Astrocyte (in vitro differentiated cells and primary cell): ENCODE measurements around the gene CNTROB. TPM values are rescaled to one million over a fixed set of nuclear protein-coding genes. Genes with fewer than 3 reads are reported as not detected.
A peak's percentile ranks its signal among the peaks of the same experiment; 100 is the strongest.

ENCODE experiments used
- DNase-seq: peaks from one replicate; pipeline ENCODE4 v3.0.0-alpha.2; 2010; ENCODE audit warnings: low read depth
- FAIRE-seq: peaks from 2 replicates; lab custom pipeline; 2011; peaks lifted over from hg19 to GRCh38; lab: Jason Lieb, UNC
- H2AFZ ChIP-seq: 2 replicates; pipeline ENCODE4 v1.6.0; 2012; ENCODE audit warnings: low read depth, low read length, inconsistent platforms
- H3K27ac ChIP-seq: 2 replicates; pipeline ENCODE4 v1.5.1; 2011; ENCODE audit warnings: low read depth, low read length, inconsistent platforms
- H3K27me3 ChIP-seq: 2 replicates; pipeline ENCODE4 v1.6.0; 2011; ENCODE audit warnings: low read length, inconsistent platforms; ENCODE audit not compliant: insufficient read depth
- H3K36me3 ChIP-seq: 2 replicates; pipeline ENCODE4 v1.5.1; 2011; ENCODE audit warnings: low read length, inconsistent platforms; ENCODE audit not compliant: insufficient read depth
- H3K4me1 ChIP-seq: 2 replicates; pipeline ENCODE4 v1.5.1; 2011; ENCODE audit warnings: low read length, inconsistent platforms; ENCODE audit not compliant: insufficient read depth
- H3K4me2 ChIP-seq: 2 replicates; pipeline ENCODE4 v1.6.0; 2012; ENCODE audit warnings: low read length, inconsistent platforms
- H3K4me3 ChIP-seq: 2 replicates; pipeline ENCODE4 v1.5.1; 2011; ENCODE audit warnings: low read depth, mild to moderate bottlenecking, low read length, inconsistent platforms; ENCODE audit not compliant: insufficient read depth
- H3K79me2 ChIP-seq: 2 replicates; pipeline ENCODE4 v1.6.0; 2012; ENCODE audit warnings: mild to moderate bottlenecking, low read length, inconsistent platforms; ENCODE audit not compliant: insufficient read depth
- H3K9ac ChIP-seq: 2 replicates; pipeline ENCODE4 v1.6.0; 2012; ENCODE audit warnings: mild to moderate bottlenecking, low read length, inconsistent platforms
- H3K9me3 ChIP-seq: 2 replicates; pipeline ENCODE4 v1.5.1; 2012; ENCODE audit warnings: low read depth, mild to moderate bottlenecking, low read length, inconsistent platforms; ENCODE audit not compliant: insufficient read depth
- H4K20me1 ChIP-seq: 2 replicates; pipeline ENCODE4 v1.6.0; 2012; ENCODE audit warnings: low read length, inconsistent platforms; ENCODE audit not compliant: insufficient read depth
- H3K27ac Mint-ChIP-seq: one replicate; pipeline ENCODE4 v1.8.0; 2021; ENCODE audit warnings: mild to moderate bottlenecking, mixed read lengths; ENCODE audit not compliant: unreplicated experiment
- H3K27me3 Mint-ChIP-seq: one replicate; pipeline ENCODE4 v1.8.0; 2021; ENCODE audit warnings: low read depth, mixed read lengths; ENCODE audit not compliant: unreplicated experiment
- H3K36me3 Mint-ChIP-seq: one replicate; pipeline ENCODE4 v1.8.0; 2021; ENCODE audit warnings: low read depth, mixed read lengths; ENCODE audit not compliant: unreplicated experiment
- H3K4me1 Mint-ChIP-seq: one replicate; pipeline ENCODE4 v1.8.0; 2021; ENCODE audit warnings: low read depth, mixed read lengths; ENCODE audit not compliant: unreplicated experiment
- H3K4me3 Mint-ChIP-seq: one replicate; pipeline ENCODE4 v1.8.0; 2021; ENCODE audit warnings: mild to moderate bottlenecking, moderate library complexity, mixed read lengths; ENCODE audit not compliant: unreplicated experiment
- H3K9me3 Mint-ChIP-seq: one replicate; pipeline ENCODE4 v1.8.0; 2021; ENCODE audit warnings: mild to moderate bottlenecking, mixed read lengths; ENCODE audit not compliant: unreplicated experiment
- CTCF ChIP-seq: IDR thresholded peaks from 2 replicates; pipeline ENCODE4 v1.5.1; 2011; ENCODE audit warnings: low read depth, mild to moderate bottlenecking, inconsistent platforms, low read length, moderate library complexity; ENCODE audit not compliant: insufficient read depth
- EZH2 ChIP-seq: IDR thresholded peaks from 2 replicates; pipeline ENCODE4 v1.6.1; 2012; ENCODE audit warnings: mild to moderate bottlenecking, low read length, inconsistent platforms; ENCODE audit not compliant: insufficient read depth
- total RNA-seq: library from RNA; stranded (reverse); gene quantifications from 2 replicates; pipeline ENCODE4 v1.2.1, GENCODE V29; 2021

Gene CNTROB
- total RNA-seq, 1 donor from 2014 or later, result 25.3 TPM

GRCh38 chr17:7993972-7994589 is 62.1 kb downstream of the CNTROB start:
- Mint-ChIP-seq H3K27ac (no peak overlapping the region), H3K36me3 (no peaks in the 10 kb centered on the region)
- H3K4me2 ChIP-seq, result no peak overlapping the region

GRCh38 chr17:7995724-7996123 is 63.7 kb downstream of the CNTROB start:
- no peak overlapping the region for H3K4me3 ChIP-seq
- no peak overlapping the region for H3K27ac Mint-ChIP-seq
- no peaks in the 10 kb centered on the region for H3K36me3 Mint-ChIP-seq
- no peaks in the 10 kb centered on the region for H3K79me2 ChIP-seq
- FAIRE-seq (no peak), DNase-seq (no peak)
- no peaks in the 10 kb centered on the region for H3K4me1 ChIP-seq
- no peak overlapping the region for H3K9ac ChIP-seq
- H3K27ac ChIP-seq, result no peak overlapping the region
- no peaks in the 10 kb centered on the region for H3K4me1 Mint-ChIP-seq
- H3K27me3 ChIP-seq, result peaks cover 12% of the 10 kb centered on the region
- no peaks in the 10 kb centered on the region for H4K20me1 ChIP-seq
- peaks cover 10% of the 10 kb centered on the region for H3K27me3 Mint-ChIP-seq
- H2AFZ ChIP-seq, result no peak overlapping the region
- H3K9me3 ChIP-seq, result no peaks in the 10 kb centered on the region
- no peak overlapping the region for H3K4me3 Mint-ChIP-seq
- peaks cover 1% of the 10 kb centered on the region for H3K9me3 Mint-ChIP-seq
- H3K36me3 ChIP-seq, result no peaks in the 10 kb centered on the region
- no peak overlapping the region for H3K4me2 ChIP-seq
- TF ChIP-seq EZH2 (no peak), CTCF (no peak)

More at GRCh38 chr17:7993972-7994589, 62.1 kb downstream of the CNTROB start:
- H3K27me3 ChIP-seq, result peaks cover 2% of the 10 kb centered on the region
- Mint-ChIP-seq H3K4me3 (no peak overlapping the region), H3K9me3 (peaks cover 1% of the 10 kb centered on the region), H3K27me3 (peaks cover 10% of the 10 kb centered on the region), H3K4me1 (no peaks in the 10 kb centered on the region)
- H3K27ac ChIP-seq, result no peak overlapping the region
- no peak for DNase-seq
- FAIRE-seq, result no peak
- H3K9ac ChIP-seq, result no peak overlapping the region
- no peak overlapping the region for H3K4me3 ChIP-seq
- H3K4me1 ChIP-seq, result peaks cover 9% of the 10 kb centered on the region
- H3K79me2 ChIP-seq, result no peaks in the 10 kb centered on the region
- no peaks in the 10 kb centered on the region for H3K36me3 ChIP-seq
- H3K9me3 ChIP-seq, result no peaks in the 10 kb centered on the region
- H2AFZ ChIP-seq, result no peak overlapping the region
- H4K20me1 ChIP-seq, result no peaks in the 10 kb centered on the region
- TF ChIP-seq EZH2 (no peak), CTCF (no peak)

- DNase-seq, result no peak
- Histone ChIP-seq H3K4me2 (no peak overlapping the region), H3K27ac (no peak overlapping the region), H2AFZ (no peak overlapping the region), H3K27me3 (peaks cover 24% of the 10 kb centered on the region), H3K9ac (no peak overlapping the region), H3K79me2 (no peaks in the 10 kb centered on the region), H4K20me1 (no peaks in the 10 kb centered on the region), H3K4me3 (no peak overlapping the region), H3K9me3 (no peaks in the 10 kb centered on the region), H3K4me1 (no peaks in the 10 kb centered on the region), H3K36me3 (no peaks in the 10 kb centered on the region)
- H3K27ac Mint-ChIP-seq, result no peak overlapping the region
- no peaks in the 10 kb centered on the region for H3K4me1 Mint-ChIP-seq
- H3K4me3 Mint-ChIP-seq, result no peak overlapping the region
- TF ChIP-seq EZH2 (no peak), CTCF (peak; percentile 41)
- peaks cover 5% of the 10 kb centered on the region for H3K9me3 Mint-ChIP-seq
- FAIRE-seq, result no peak
- no peaks in the 10 kb centered on the region for H3K36me3 Mint-ChIP-seq
- H3K27me3 Mint-ChIP-seq, result peaks cover 20% of the 10 kb centered on the region
Measured at GRCh38 chr17:7997186-7997585, 65.2 kb downstream of the CNTROB start.
